Measurements from ENCODE around the gene A1BG. TPM values are rescaled to one million over a fixed set of nuclear protein-coding genes. Genes with fewer than 3 reads are reported as not detected.

The A1BG gene
- total RNA-seq, 2 donors from 2014 or later, result 12.6 to 16.4 TPM

GRCh38 chr19:58394821-58395219 lies 41.5 kb upstream of the A1BG start:
- no peak overlapping the region for H3K4me3 Mint-ChIP-seq

GRCh38 chr19:58393725-58394033 lies 40.4 kb upstream of the A1BG start:
- no peaks in the 10 kb centered on the region for H3K27me3 ChIP-seq (ENCODE audit: control insufficient read depth, insufficient read depth, low read length, poor library complexity, severe bottlenecking)
- peaks cover 6% of the 10 kb centered on the region for H3K4me1 ChIP-seq (ENCODE audit: control insufficient read depth, insufficient read depth, low read length)
- 88 to 100% methylated on average over 4 of the region's 4 CpGs for WGBS, 2 experiments (ENCODE audit: insufficient coverage in 1 of 2, insufficient read length in 1 of 2)
- no peak overlapping the region for H3K4me3 Mint-ChIP-seq
- no peak overlapping the region for H3K9ac ChIP-seq (ENCODE audit: extremely low read depth, low read length, poor library complexity, severe bottlenecking)
- H3K9me3 Mint-ChIP-seq, result no peaks in the 10 kb centered on the region
- H3K27ac ChIP-seq (ENCODE audit: low read depth, low read length), result no peak overlapping the region
- no peaks in the 10 kb centered on the region for H3K9me3 ChIP-seq (ENCODE audit: control insufficient read depth, low read length)
- peaks cover 36% of the 10 kb centered on the region for H3K27me3 Mint-ChIP-seq (ENCODE audit: insufficient read depth)
- H3K4me3 ChIP-seq (ENCODE audit: low read length), result no peak overlapping the region
- no peak overlapping the region for H3K27ac Mint-ChIP-seq
- H3K36me3 ChIP-seq (ENCODE audit: control insufficient read depth, insufficient read depth, low read length), result peaks cover 60% of the 10 kb centered on the region
- H3K4me1 Mint-ChIP-seq, result peaks cover 11% of the 10 kb centered on the region
- H3K36me3 Mint-ChIP-seq (ENCODE audit: low read depth), result peaks cover 45% of the 10 kb centered on the region
- DNase-seq, result no peak
- no peak for TF ChIP-seq CTCF (conservative IDR thresholded peaks at IDR 0.05)

More at GRCh38 chr19:58394821-58395219, 41.5 kb upstream of the A1BG start:
- no peak overlapping the region for H3K27ac ChIP-seq (ENCODE audit: low read depth, low read length)
- no peak for TF ChIP-seq CTCF (conservative IDR thresholded peaks at IDR 0.05)
- H3K36me3 ChIP-seq (ENCODE audit: control insufficient read depth, insufficient read depth, low read length), result peaks cover 51% of the 10 kb centered on the region
- no peak for DNase-seq
- H3K27me3 ChIP-seq (ENCODE audit: control insufficient read depth, insufficient read depth, low read length, poor library complexity, severe bottlenecking), result no peaks in the 10 kb centered on the region
- peaks cover 39% of the 10 kb centered on the region for H3K36me3 Mint-ChIP-seq (ENCODE audit: low read depth)
- peaks cover 47% of the 10 kb centered on the region for H3K27me3 Mint-ChIP-seq (ENCODE audit: insufficient read depth)
- H3K4me1 Mint-ChIP-seq, result peaks cover 5% of the 10 kb centered on the region
- H3K9me3 Mint-ChIP-seq, result no peaks in the 10 kb centered on the region
- WGBS, 2 experiments (ENCODE audit: insufficient coverage in 1 of 2, insufficient read length in 1 of 2), result 97% methylated on average over 3 of the region's 3 CpGs; no CpG with 5 or more reads in 1 of the 2 experiments
- no peak overlapping the region for H3K9ac ChIP-seq (ENCODE audit: extremely low read depth, low read length, poor library complexity, severe bottlenecking)
- H3K4me3 ChIP-seq (ENCODE audit: low read length), result no peak overlapping the region
- no peaks in the 10 kb centered on the region for H3K9me3 ChIP-seq (ENCODE audit: control insufficient read depth, low read length)
- H3K4me1 ChIP-seq (ENCODE audit: control insufficient read depth, insufficient read depth, low read length), result peaks cover 6% of the 10 kb centered on the region
- no peak overlapping the region for H3K27ac Mint-ChIP-seq

- H3K9me3 Mint-ChIP-seq, result no peaks in the 10 kb centered on the region
- H3K9me3 ChIP-seq (ENCODE audit: control insufficient read depth, low read length), result no peaks in the 10 kb centered on the region
- peak; percentile 47 for DNase-seq
- H3K27ac Mint-ChIP-seq, result no peak overlapping the region
- peaks cover 50% of the 10 kb centered on the region for H3K36me3 Mint-ChIP-seq (ENCODE audit: low read depth)
- peaks cover 30% of the 10 kb centered on the region for H3K27me3 Mint-ChIP-seq (ENCODE audit: insufficient read depth)
- peaks cover 8% of the 10 kb centered on the region for H3K4me1 ChIP-seq (ENCODE audit: control insufficient read depth, insufficient read depth, low read length)
- H3K4me3 Mint-ChIP-seq, result no peak overlapping the region
- WGBS, 2 experiments (ENCODE audit: insufficient coverage in 1 of 2, insufficient read length in 1 of 2), result 95% methylated on average over 15 to 26 of the region's 26 CpGs
- H3K4me3 ChIP-seq (ENCODE audit: low read length), result no peak overlapping the region
- no peaks in the 10 kb centered on the region for H3K27me3 ChIP-seq (ENCODE audit: control insufficient read depth, insufficient read depth, low read length, poor library complexity, severe bottlenecking)
- peaks cover 66% of the 10 kb centered on the region for H3K36me3 ChIP-seq (ENCODE audit: control insufficient read depth, insufficient read depth, low read length)
- no peak for TF ChIP-seq CTCF (conservative IDR thresholded peaks at IDR 0.05)
- no peak overlapping the region for H3K27ac ChIP-seq (ENCODE audit: low read depth, low read length)
- H3K4me1 Mint-ChIP-seq, result peaks cover 14% of the 10 kb centered on the region
- H3K9ac ChIP-seq (ENCODE audit: extremely low read depth, low read length, poor library complexity, severe bottlenecking), result no peak overlapping the region
These were observed 39.8 kb upstream of the A1BG start for GRCh38 chr19:58392945-58393724.

Data from endodermal cell (in vitro differentiated cells).